ENCODE data around the gene RANBP3.

RANBP3 gene

GRCh38 chr19:5985098-5985783, 7.3 kb upstream of the RANBP3 start:
- peak; percentile 15 for DNase-seq

GRCh38 chr19:5984600-5984999, 6.7 kb upstream of the RANBP3 start:
- no peak for DNase-seq

- DNase-seq, result no peak
These were observed 5.5 kb upstream of the RANBP3 start for GRCh38 chr19:5983367-5983955.

- no peak for DNase-seq
These were observed 939 bp upstream of the RANBP3 start for GRCh38 chr19:5978606-5979552.

GRCh38 chr19:5977222-5977784, 637 bp downstream of the RANBP3 start:
- DNase-seq, result no peak

- no peak for DNase-seq
These were observed 1.2 kb downstream of the RANBP3 start for GRCh38 chr19:5976768-5977167.

GRCh38 chr19:5975388-5975728, 2.6 kb downstream of the RANBP3 start:
- no peak for DNase-seq

GRCh38 chr19:5974721-5975387, 3.1 kb downstream of the RANBP3 start:
- DNase-seq, result no peak

- DNase-seq, result no peak
These were observed 3.9 kb downstream of the RANBP3 start for GRCh38 chr19:5973867-5974635.

GRCh38 chr19:5973376-5973775, 4.6 kb downstream of the RANBP3 start:
- no peak for DNase-seq

GRCh38 chr19:5972355-5972731, 5.6 kb downstream of the RANBP3 start:
- no peak for DNase-seq

GRCh38 chr19:5971714-5972354, 6.1 kb downstream of the RANBP3 start:
- DNase-seq, result peak; percentile 15

GRCh38 chr19:5969476-5969875, 8.5 kb downstream of the RANBP3 start:
- no peak for DNase-seq

GRCh38 chr19:5968431-5969373, 9.2 kb downstream of the RANBP3 start:
- DNase-seq, result no peak

GRCh38 chr19:5967994-5968430, 9.9 kb downstream of the RANBP3 start:
- peak; percentile 80 for DNase-seq

GRCh38 chr19:5967571-5967970, 10.4 kb downstream of the RANBP3 start:
- DNase-seq, result no peak

GRCh38 chr19:5966941-5967340, 11.0 kb downstream of the RANBP3 start:
- DNase-seq, result no peak

GRCh38 chr19:5966215-5966614, 11.7 kb downstream of the RANBP3 start:
- DNase-seq, result no peak

- no peak for DNase-seq
These were observed 12.9 kb downstream of the RANBP3 start for GRCh38 chr19:5964816-5965565.

GRCh38 chr19:5963855-5964254, 14.1 kb downstream of the RANBP3 start:
- no peak for DNase-seq
